WTC11 (cell line): ENCODE data around the gene C17orf67. TPM values are rescaled to one million over a fixed set of nuclear protein-coding genes. Genes with fewer than 3 reads are reported as not detected.

Source experiments
- ATAC-seq: fragments of 200-7000 bp; cut with Tn5 transposase; 2 replicates; pipeline ENCODE4 v1.10.0; 2021; ENCODE audit warnings: mild to moderate bottlenecking, moderate library complexity
- CTCF ChIA-PET: fragments of 300-600 bp; sonication (Branson Sonifier 250); formaldehyde crosslinking; loops from one replicate; lab custom pipeline; 2021; ENCODE audit warnings: antibody characterized with exemption; lab: Charles Lee
- POLR2A ChIA-PET: fragments of 350-600 bp; sonication (Branson Sonifier 250); formaldehyde crosslinking; loops from one replicate; lab custom pipeline; 2021; ENCODE audit warnings: antibody characterized with exemption; lab: Charles Lee
- DNase-seq: peaks from one replicate; pipeline ENCODE4 v3.0.0; 2021; ENCODE audit warnings: low spot score
- H3K27ac Mint-ChIP-seq: 2 replicates; pipeline ENCODE4 v1.8.0; 2021; ENCODE audit warnings: mixed read lengths
- H3K27me3 Mint-ChIP-seq: 2 replicates; pipeline ENCODE4 v1.8.0; 2021; ENCODE audit warnings: low read depth, mild to moderate bottlenecking, moderate library complexity, mixed read lengths
- H3K36me3 Mint-ChIP-seq: 2 replicates; pipeline ENCODE4 v1.8.0; 2021; ENCODE audit warnings: mixed read lengths
- H3K4me1 Mint-ChIP-seq: 2 replicates; pipeline ENCODE4 v1.8.0; 2022; ENCODE audit warnings: mixed read lengths
- H3K4me3 Mint-ChIP-seq: 2 replicates; pipeline ENCODE4 v1.8.0; 2021; ENCODE audit warnings: mild to moderate bottlenecking, moderate library complexity, mixed read lengths
- H3K9me3 Mint-ChIP-seq: 2 replicates; pipeline ENCODE4 v1.8.0; 2021; ENCODE audit warnings: mixed read lengths
- CBFB ChIP-seq: sonication (generic); formaldehyde crosslinking; IDR thresholded peaks from 2 replicates; pipeline ENCODE4 v1.8.1; 2022; ENCODE audit warnings: mild to moderate bottlenecking, low read depth, missing genetic modification reagents
- CREM ChIP-seq: sonication (generic); formaldehyde crosslinking; IDR thresholded peaks from 2 replicates; pipeline ENCODE4 v1.8.1; 2022; ENCODE audit warnings: mild to moderate bottlenecking, missing genetic modification reagents, moderate library complexity
- ESRRA ChIP-seq: sonication (generic); formaldehyde crosslinking; IDR thresholded peaks from 2 replicates; pipeline ENCODE4 v1.8.1; 2022; ENCODE audit warnings: mild to moderate bottlenecking, missing genetic modification reagents, borderline replicate concordance
- NFATC4 ChIP-seq: fragments of 250-450 bp; sonication (Bioruptor Pico); IDR thresholded peaks from 2 replicates; pipeline ENCODE4 v1.9.0; 2021; ENCODE audit warnings: mild to moderate bottlenecking
- NR1H2 ChIP-seq: sonication (generic); formaldehyde crosslinking; IDR thresholded peaks from 2 replicates; pipeline ENCODE4 v1.9.0; 2021; ENCODE audit warnings: mild to moderate bottlenecking, moderate library complexity, missing genetic modification reagents
- ZNF121 ChIP-seq: sonication (generic); formaldehyde crosslinking; IDR thresholded peaks from 2 replicates; pipeline ENCODE4 v1.8.0; 2023; ENCODE audit warnings: missing genetic modification reagents
- ZNF416 ChIP-seq: fragments of 250-450 bp; sonication (Bioruptor Pico); IDR thresholded peaks from 2 replicates; pipeline ENCODE4 v1.9.0; 2021; ENCODE audit warnings: mild to moderate bottlenecking, inconsistent platforms
- total RNA-seq: library from RNA; stranded (reverse); gene quantifications from 3 replicates; pipeline ENCODE4 v1.2.3, GENCODE V29; 2021
- TF ChIP-seq, protein P1 (sequence below): sonication (generic); formaldehyde crosslinking; IDR thresholded peaks from 2 replicates; pipeline ENCODE4 v1.8.1; 2023; ENCODE audit warnings: mild to moderate bottlenecking, missing genetic modification reagents, borderline replicate concordance
- TF ChIP-seq, protein P2 (sequence below): sonication (generic); formaldehyde crosslinking; IDR thresholded peaks from 2 replicates; pipeline ENCODE4 v1.8.1; 2022; ENCODE audit warnings: missing genetic modification reagents, borderline replicate concordance
- TF ChIP-seq, protein P3 (sequence below): fragments of 250-450 bp; sonication (Bioruptor Pico); IDR thresholded peaks from 2 replicates; pipeline ENCODE4 v1.9.0; 2021; ENCODE audit warnings: mild to moderate bottlenecking
- TF ChIP-seq, protein P4 (sequence below): fragments of 250-450 bp; sonication (Bioruptor Pico); IDR thresholded peaks from 2 replicates; pipeline ENCODE4 v1.9.0; 2021; ENCODE audit warnings: mild to moderate bottlenecking, borderline replicate concordance
- TF ChIP-seq, protein P5 (sequence below): fragments of 250-450 bp; sonication (Bioruptor Pico); IDR thresholded peaks from 2 replicates; pipeline ENCODE4 v1.9.0; 2021; ENCODE audit warnings: mild to moderate bottlenecking

Gene C17orf67
- total RNA-seq, 1 experiment from 2014 or later, result 3.3 TPM

DNA sequence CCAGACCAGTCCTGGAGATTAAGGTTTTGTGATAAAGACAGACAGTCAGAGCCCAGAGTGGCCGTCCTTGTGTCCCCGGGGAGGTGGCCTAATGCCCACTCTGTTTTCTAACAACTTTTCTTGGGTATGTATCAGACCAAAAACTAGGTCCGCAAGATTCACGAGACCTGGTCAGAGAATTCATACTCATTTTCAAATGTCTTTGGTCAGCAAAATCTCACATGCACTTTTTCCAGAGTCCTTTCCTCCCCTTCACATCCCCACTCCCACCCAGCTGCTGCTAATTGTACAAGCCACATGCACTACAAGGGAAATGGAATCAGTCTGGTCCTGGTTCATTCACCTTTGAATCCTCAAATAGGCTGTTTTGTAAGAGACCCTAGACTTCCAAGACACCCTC lies 61.7 kb downstream of the C17orf67 start (continued):
- TF ChIP-seq, protein P1, sequence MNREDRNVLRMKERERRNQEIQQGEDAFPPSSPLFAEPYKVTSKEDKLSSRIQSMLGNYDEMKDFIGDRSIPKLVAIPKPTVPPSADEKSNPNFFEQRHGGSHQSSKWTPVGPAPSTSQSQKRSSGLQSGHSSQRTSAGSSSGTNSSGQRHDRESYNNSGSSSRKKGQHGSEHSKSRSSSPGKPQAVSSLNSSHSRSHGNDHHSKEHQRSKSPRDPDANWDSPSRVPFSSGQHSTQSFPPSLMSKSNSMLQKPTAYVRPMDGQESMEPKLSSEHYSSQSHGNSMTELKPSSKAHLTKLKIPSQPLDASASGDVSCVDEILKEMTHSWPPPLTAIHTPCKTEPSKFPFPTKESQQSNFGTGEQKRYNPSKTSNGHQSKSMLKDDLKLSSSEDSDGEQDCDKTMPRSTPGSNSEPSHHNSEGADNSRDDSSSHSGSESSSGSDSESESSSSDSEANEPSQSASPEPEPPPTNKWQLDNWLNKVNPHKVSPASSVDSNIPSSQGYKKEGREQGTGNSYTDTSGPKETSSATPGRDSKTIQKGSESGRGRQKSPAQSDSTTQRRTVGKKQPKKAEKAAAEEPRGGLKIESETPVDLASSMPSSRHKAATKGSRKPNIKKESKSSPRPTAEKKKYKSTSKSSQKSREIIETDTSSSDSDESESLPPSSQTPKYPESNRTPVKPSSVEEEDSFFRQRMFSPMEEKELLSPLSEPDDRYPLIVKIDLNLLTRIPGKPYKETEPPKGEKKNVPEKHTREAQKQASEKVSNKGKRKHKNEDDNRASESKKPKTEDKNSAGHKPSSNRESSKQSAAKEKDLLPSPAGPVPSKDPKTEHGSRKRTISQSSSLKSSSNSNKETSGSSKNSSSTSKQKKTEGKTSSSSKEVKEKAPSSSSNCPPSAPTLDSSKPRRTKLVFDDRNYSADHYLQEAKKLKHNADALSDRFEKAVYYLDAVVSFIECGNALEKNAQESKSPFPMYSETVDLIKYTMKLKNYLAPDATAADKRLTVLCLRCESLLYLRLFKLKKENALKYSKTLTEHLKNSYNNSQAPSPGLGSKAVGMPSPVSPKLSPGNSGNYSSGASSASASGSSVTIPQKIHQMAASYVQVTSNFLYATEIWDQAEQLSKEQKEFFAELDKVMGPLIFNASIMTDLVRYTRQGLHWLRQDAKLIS (CRISPR knock-in tag), result no peak
- TF ChIP-seq CREM (CRISPR knock-in tag) (no peak), NR1H2 (CRISPR knock-in tag) (no peak), NFATC4 (CRISPR knock-in tag) (no peak), ZNF416 (no peak)

DNA sequence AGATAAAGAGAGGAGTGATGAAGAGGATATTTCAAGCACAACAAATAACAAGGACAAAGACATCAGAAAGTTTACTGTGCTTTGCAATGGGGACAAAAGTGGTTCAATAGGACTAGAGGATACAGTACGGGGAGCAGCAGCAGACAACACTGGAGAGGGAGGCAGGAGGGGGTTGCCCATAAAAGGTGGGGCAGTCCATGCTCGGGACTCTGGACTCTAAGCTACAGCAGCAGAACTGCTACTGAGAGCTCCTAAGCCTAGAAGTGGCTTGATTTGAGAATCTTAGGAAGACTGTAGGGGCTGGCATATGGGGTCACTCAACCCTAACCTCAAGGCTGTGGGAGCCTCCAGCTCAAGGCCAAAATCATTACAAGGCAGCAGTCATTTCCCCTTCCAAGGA lies 62.2 kb downstream of the C17orf67 start:
- no peaks in the 10 kb centered on the region for H3K4me1 Mint-ChIP-seq
- H3K27me3 Mint-ChIP-seq, result no peaks in the 10 kb centered on the region; the same call in 1 of the 2 replicates
- H3K9me3 Mint-ChIP-seq, result no peaks in the 10 kb centered on the region
- H3K4me3 Mint-ChIP-seq, result no peak overlapping the region
- no peaks in the 10 kb centered on the region for H3K36me3 Mint-ChIP-seq
- ATAC-seq (no peak), DNase-seq (no peak)
- POLR2A ChIA-PET, result no interaction called here
- no peak overlapping the region for H3K27ac Mint-ChIP-seq
- TF ChIP-seq, protein P2, sequence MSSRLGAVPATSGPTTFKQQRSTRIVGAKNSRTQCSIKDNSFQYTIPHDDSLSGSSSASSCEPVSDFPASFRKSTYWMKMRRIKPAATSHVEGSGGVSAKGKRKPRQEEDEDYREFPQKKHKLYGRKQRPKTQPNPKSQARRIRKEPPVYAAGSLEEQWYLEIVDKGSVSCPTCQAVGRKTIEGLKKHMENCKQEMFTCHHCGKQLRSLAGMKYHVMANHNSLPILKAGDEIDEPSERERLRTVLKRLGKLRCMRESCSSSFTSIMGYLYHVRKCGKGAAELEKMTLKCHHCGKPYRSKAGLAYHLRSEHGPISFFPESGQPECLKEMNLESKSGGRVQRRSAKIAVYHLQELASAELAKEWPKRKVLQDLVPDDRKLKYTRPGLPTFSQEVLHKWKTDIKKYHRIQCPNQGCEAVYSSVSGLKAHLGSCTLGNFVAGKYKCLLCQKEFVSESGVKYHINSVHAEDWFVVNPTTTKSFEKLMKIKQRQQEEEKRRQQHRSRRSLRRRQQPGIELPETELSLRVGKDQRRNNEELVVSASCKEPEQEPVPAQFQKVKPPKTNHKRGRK, result no peak
- TF ChIP-seq NFATC4 (CRISPR knock-in tag), result no peak
- TF ChIP-seq ESRRA (CRISPR knock-in tag), result no peak
- TF ChIP-seq ZNF121 (CRISPR knock-in tag), result no peak
- TF ChIP-seq, protein P3, sequence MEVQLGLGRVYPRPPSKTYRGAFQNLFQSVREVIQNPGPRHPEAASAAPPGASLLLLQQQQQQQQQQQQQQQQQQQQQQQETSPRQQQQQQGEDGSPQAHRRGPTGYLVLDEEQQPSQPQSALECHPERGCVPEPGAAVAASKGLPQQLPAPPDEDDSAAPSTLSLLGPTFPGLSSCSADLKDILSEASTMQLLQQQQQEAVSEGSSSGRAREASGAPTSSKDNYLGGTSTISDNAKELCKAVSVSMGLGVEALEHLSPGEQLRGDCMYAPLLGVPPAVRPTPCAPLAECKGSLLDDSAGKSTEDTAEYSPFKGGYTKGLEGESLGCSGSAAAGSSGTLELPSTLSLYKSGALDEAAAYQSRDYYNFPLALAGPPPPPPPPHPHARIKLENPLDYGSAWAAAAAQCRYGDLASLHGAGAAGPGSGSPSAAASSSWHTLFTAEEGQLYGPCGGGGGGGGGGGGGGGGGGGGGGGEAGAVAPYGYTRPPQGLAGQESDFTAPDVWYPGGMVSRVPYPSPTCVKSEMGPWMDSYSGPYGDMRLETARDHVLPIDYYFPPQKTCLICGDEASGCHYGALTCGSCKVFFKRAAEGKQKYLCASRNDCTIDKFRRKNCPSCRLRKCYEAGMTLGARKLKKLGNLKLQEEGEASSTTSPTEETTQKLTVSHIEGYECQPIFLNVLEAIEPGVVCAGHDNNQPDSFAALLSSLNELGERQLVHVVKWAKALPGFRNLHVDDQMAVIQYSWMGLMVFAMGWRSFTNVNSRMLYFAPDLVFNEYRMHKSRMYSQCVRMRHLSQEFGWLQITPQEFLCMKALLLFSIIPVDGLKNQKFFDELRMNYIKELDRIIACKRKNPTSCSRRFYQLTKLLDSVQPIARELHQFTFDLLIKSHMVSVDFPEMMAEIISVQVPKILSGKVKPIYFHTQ, result no peak
- TF ChIP-seq, protein P4, sequence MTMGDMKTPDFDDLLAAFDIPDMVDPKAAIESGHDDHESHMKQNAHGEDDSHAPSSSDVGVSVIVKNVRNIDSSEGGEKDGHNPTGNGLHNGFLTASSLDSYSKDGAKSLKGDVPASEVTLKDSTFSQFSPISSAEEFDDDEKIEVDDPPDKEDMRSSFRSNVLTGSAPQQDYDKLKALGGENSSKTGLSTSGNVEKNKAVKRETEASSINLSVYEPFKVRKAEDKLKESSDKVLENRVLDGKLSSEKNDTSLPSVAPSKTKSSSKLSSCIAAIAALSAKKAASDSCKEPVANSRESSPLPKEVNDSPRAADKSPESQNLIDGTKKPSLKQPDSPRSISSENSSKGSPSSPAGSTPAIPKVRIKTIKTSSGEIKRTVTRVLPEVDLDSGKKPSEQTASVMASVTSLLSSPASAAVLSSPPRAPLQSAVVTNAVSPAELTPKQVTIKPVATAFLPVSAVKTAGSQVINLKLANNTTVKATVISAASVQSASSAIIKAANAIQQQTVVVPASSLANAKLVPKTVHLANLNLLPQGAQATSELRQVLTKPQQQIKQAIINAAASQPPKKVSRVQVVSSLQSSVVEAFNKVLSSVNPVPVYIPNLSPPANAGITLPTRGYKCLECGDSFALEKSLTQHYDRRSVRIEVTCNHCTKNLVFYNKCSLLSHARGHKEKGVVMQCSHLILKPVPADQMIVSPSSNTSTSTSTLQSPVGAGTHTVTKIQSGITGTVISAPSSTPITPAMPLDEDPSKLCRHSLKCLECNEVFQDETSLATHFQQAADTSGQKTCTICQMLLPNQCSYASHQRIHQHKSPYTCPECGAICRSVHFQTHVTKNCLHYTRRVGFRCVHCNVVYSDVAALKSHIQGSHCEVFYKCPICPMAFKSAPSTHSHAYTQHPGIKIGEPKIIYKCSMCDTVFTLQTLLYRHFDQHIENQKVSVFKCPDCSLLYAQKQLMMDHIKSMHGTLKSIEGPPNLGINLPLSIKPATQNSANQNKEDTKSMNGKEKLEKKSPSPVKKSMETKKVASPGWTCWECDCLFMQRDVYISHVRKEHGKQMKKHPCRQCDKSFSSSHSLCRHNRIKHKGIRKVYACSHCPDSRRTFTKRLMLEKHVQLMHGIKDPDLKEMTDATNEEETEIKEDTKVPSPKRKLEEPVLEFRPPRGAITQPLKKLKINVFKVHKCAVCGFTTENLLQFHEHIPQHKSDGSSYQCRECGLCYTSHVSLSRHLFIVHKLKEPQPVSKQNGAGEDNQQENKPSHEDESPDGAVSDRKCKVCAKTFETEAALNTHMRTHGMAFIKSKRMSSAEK (CRISPR knock-in tag), result no peak
- no peak for TF ChIP-seq CBFB (CRISPR knock-in tag)
- TF ChIP-seq, protein P5, sequence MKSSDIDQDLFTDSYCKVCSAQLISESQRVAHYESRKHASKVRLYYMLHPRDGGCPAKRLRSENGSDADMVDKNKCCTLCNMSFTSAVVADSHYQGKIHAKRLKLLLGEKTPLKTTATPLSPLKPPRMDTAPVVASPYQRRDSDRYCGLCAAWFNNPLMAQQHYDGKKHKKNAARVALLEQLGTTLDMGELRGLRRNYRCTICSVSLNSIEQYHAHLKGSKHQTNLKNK (CRISPR knock-in tag), result no peak
- CTCF ChIA-PET, result interaction anchor here (1.5 to 3.8 kb wide), 3 partner anchors 9 to 48 kb away, joined by 3 to 26 read pairs (median 4); no protein-coding TSS in a partner anchor
